Fibroblast of skin of right quadriceps (primary cell): ENCODE results near the gene LMX1B.

Experiments used
- DNase-seq: peaks from one replicate; pipeline ENCODE4 v3.0.0-alpha.2; 2013

LMX1B gene

GRCh38 chr9:126663661-126664072 lies 49.9 kb downstream of the LMX1B start:
- no peak for DNase-seq

- DNase-seq, result no peak
Observed at GRCh38 chr9:126664900-126665643, 51.3 kb downstream of the LMX1B start.

GRCh38 chr9:126665644-126666035 lies 51.9 kb downstream of the LMX1B start:
- no peak for DNase-seq

GRCh38 chr9:126666155-126666803 lies 52.6 kb downstream of the LMX1B start:
- no peak for DNase-seq

- DNase-seq, result no peak
Observed at GRCh38 chr9:126667190-126668055, 53.7 kb downstream of the LMX1B start.

- DNase-seq, result no peak
Observed at GRCh38 chr9:126668058-126668457, 54.3 kb downstream of the LMX1B start.

GRCh38 chr9:126669108-126669507 lies 55.4 kb downstream of the LMX1B start:
- no peak for DNase-seq

- no peak for DNase-seq
Observed at GRCh38 chr9:126670270-126670669, 56.5 kb downstream of the LMX1B start.

- DNase-seq, result no peak
Observed at GRCh38 chr9:126671381-126671831, 57.7 kb downstream of the LMX1B start.

- no peak for DNase-seq
Observed at GRCh38 chr9:126671983-126672382, 58.3 kb downstream of the LMX1B start.

GRCh38 chr9:126672634-126673284 lies 59.0 kb downstream of the LMX1B start:
- no peak for DNase-seq

- DNase-seq, result no peak
Observed at GRCh38 chr9:126673689-126674364, 60.1 kb downstream of the LMX1B start.

- DNase-seq, result no peak
Observed at GRCh38 chr9:126674365-126675146, 60.8 kb downstream of the LMX1B start.

GRCh38 chr9:126675147-126675467 lies 61.4 kb downstream of the LMX1B start:
- DNase-seq, result no peak

- DNase-seq, result no peak
Observed at GRCh38 chr9:126676102-126676684, 62.5 kb downstream of the LMX1B start.

- DNase-seq, result no peak
Observed at GRCh38 chr9:126676685-126677143, 63.0 kb downstream of the LMX1B start.

- no peak for DNase-seq
Observed at GRCh38 chr9:126677188-126678084, 63.7 kb downstream of the LMX1B start.

GRCh38 chr9:126678989-126679388 lies 65.3 kb downstream of the LMX1B start:
- no peak for DNase-seq

GRCh38 chr9:126681336-126681735 lies 67.6 kb downstream of the LMX1B start:
- no peak for DNase-seq
